Lower lobe of right lung (tissue), 2 donors: ENCODE results near the gene SLC17A9. TPM values are rescaled to one million over a fixed set of nuclear protein-coding genes. Genes with fewer than 3 reads are reported as not detected.

Experiments
- ATAC-seq, 2 donors: fragments of 200-7000 bp; cut with Tn5 transposase; one replicate each; pipeline ENCODE4 v1.9.1; 2020 to 2022; ENCODE audit warnings: mild to moderate bottlenecking in 2 of 2, moderate library complexity in 2 of 2
- DNase-seq: peaks from one replicate; pipeline ENCODE4 v3.0.0-alpha.2; 2020
- H3K27ac ChIP-seq: fragments of 200-600 bp; one replicate; pipeline ENCODE4 v1.8.0; 2022
- H3K27me3 ChIP-seq: fragments of 200-600 bp; one replicate; pipeline ENCODE4 v1.8.0; 2022; ENCODE audit warnings: low read depth
- H3K36me3 ChIP-seq: fragments of 200-600 bp; one replicate; pipeline ENCODE4 v1.8.0; 2022; ENCODE audit warnings: mild to moderate bottlenecking
- H3K4me1 ChIP-seq: fragments of 200-600 bp; one replicate; pipeline ENCODE4 v1.8.0; 2022
- H3K4me3 ChIP-seq: fragments of 200-600 bp; one replicate; pipeline ENCODE4 v1.8.0; 2022; ENCODE audit warnings: mild to moderate bottlenecking
- H3K9me3 ChIP-seq: fragments of 200-600 bp; one replicate; pipeline ENCODE4 v1.8.0; 2022
- CTCF ChIP-seq: fragments of 200-600 bp; IDR thresholded peaks from one replicate; pipeline ENCODE4 v1.8.0; 2022; ENCODE audit warnings: antibody characterized with exemption, mild to moderate bottlenecking
- intact Hi-C: fragments of 100-400 bp; cut with DNase I; formaldehyde crosslinking; loops from one replicate; pipeline ENCODE4 v1.11.0; 2022
- total RNA-seq: library from RNA; stranded (reverse); fragmentation: NEBNext Ultra II Directional; extraction: Animal tissue kit (Norgen Biotek cat#: 25700); gene quantifications from one replicate; pipeline ENCODE4 v1.2.1, GENCODE V29; 2021
- donor health status: DM: no; HTN: yes; CAD: no; lungs with severe emphysema.

The SLC17A9 gene
- total RNA-seq, 1 donor from 2014 or later: 10.4 TPM

DNA sequence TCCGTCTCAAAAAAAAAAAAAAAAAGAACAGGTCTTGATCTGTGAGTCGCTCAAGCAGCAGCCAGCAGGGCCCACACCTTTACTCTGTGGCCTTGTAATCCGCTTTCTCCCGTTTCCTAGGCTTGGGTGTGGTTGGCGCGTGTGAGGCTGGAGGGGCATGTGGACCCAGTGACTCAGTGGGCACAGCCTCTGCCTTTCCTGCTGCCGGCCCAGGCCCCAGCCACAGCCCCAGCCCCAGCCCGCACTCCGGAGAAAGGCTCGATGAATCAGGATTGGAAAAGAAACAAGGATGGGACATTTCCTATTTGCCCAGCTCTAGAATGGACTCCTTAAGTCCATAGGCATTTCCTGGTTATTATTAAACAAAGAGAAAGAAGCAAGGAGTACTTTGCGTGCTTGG is 50.0 kb downstream of the SLC17A9 start:
- ATAC-seq (no peak), DNase-seq (no peak)
- H3K4me1 ChIP-seq: peaks cover 10% of the 10 kb centered on the region
- no peaks in the 10 kb centered on the region for H3K36me3 ChIP-seq
- intact Hi-C loops: no loop called here
- no peak overlapping the region for H3K4me3 ChIP-seq
- no peak for TF ChIP-seq CTCF
- H3K27ac ChIP-seq: no peak overlapping the region
- peaks cover 81% of the 10 kb centered on the region for H3K27me3 ChIP-seq
- no peaks in the 10 kb centered on the region for H3K9me3 ChIP-seq

GRCh38 chr20:63003546-63003945 is 51.0 kb downstream of the SLC17A9 start:
- Histone ChIP-seq H3K27me3 (peaks cover 91% of the 10 kb centered on the region), H3K4me3 (no peak overlapping the region), H3K9me3 (no peaks in the 10 kb centered on the region), H3K36me3 (no peaks in the 10 kb centered on the region), H3K4me1 (peaks cover 10% of the 10 kb centered on the region), H3K27ac (no peak overlapping the region)
- TF ChIP-seq CTCF: no peak
- intact Hi-C loops: no loop called here
- ATAC-seq (no peak), DNase-seq (no peak)

DNA sequence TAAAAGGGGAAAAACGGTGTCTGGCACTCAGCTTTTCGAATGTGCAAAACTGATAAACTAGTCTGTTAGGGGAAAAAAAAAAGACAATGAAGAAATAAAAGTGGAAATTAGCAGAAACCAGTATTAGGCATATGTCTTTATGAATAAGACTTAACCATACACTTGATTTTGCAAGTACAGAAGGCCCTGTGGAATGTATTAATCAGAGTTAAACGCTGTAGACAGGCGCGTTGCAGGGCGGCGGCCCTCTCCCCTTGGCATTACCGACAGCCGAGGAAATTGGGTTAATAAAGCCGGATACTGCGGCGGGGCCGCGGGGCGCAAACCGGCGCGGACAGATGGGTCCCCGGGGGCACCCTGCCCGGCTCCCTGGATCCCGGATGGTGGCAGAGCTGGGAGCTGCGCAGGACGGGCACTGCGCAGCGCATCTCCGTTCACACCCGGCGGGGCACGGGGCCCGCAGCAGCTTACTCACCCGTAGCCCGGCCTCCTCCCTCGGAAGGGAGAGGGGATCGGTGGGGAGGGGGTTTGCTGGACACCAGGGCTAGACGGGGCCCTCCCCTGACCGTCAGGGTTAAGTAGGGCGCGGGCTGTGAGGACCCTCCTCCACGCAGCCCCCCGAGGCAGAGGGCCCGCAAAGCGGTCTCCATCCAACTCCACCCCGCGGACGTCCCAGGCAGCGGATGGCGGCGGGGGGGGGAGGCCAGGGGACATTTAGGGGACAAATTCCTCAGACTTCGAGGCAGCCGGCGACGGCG is 52.3 kb downstream of the SLC17A9 start:
- ATAC-seq (no peak), DNase-seq (no peak)
- Histone ChIP-seq H3K36me3 (no peaks in the 10 kb centered on the region), H3K4me3 (no peak overlapping the region), H3K27ac (no peak overlapping the region), H3K4me1 (peaks cover 20% of the 10 kb centered on the region), H3K27me3 (peaks cover 91% of the 10 kb centered on the region), H3K9me3 (no peaks in the 10 kb centered on the region)
- TF ChIP-seq CTCF: no peak
- intact Hi-C loops: no loop called here

- H3K4me1 ChIP-seq: peaks cover 20% of the 10 kb centered on the region
- H3K27me3 ChIP-seq: peaks cover 93% of the 10 kb centered on the region
- H3K27ac ChIP-seq: no peak overlapping the region
- no peaks in the 10 kb centered on the region for H3K9me3 ChIP-seq
- TF ChIP-seq CTCF: no peak
- intact Hi-C loops: no loop called here
- DNase-seq (no peak), ATAC-seq (no peak)
- no peak overlapping the region for H3K4me3 ChIP-seq
- H3K36me3 ChIP-seq: no peaks in the 10 kb centered on the region
These were observed 52.9 kb downstream of the SLC17A9 start for GRCh38 chr20:63005365-63005861.

DNA sequence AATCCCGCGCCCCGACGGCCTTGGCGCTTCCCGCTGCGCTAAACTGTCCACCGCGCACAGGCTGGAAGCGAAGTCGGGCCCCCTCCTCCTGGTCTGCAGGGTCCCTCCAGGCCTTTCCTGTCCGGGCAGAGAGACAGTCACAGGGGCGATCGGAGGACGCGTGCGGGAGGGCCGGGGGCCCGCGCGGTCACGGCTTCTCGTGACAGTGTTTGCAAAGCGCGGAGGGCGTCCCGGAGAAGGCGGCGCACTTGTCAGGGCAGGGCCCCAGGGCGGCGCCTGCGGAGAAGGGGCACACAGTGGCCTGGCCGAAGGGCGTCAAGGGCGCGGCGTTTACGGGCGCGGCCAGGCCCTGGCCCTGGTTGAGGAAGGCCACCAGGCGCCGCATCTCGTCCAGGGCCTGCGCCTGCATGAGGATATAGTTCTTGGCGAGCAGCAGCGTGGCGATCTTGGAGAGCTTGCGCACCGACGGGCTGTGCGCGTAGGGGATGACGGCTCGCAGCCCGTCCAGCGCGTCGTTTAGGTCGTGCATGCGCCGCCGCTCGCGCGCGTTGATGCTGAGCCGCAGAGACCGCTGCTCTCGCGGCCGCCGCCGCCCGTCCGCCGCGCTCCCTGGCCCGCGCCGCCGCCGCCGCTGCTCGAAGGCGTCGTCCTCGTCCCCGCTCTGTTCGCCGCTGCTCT is 53.5 kb downstream of the SLC17A9 start:
- DNase-seq (no peak), ATAC-seq (no peak)
- Histone ChIP-seq H3K36me3 (no peaks in the 10 kb centered on the region), H3K9me3 (no peaks in the 10 kb centered on the region), H3K27ac (no peak overlapping the region), H3K27me3 (peaks cover 96% of the 10 kb centered on the region), H3K4me3 (no peak overlapping the region), H3K4me1 (peaks cover 20% of the 10 kb centered on the region)
- intact Hi-C loops: no loop called here
- no peak for TF ChIP-seq CTCF
